ENCODE measurements around the gene FBXW10.
"Not testable (repeated sequence)": the region's sequence is repeated elsewhere in the genome, so short reads cannot be mapped to it uniquely, and the experiment has no call there.

The FBXW10 gene

DNA sequence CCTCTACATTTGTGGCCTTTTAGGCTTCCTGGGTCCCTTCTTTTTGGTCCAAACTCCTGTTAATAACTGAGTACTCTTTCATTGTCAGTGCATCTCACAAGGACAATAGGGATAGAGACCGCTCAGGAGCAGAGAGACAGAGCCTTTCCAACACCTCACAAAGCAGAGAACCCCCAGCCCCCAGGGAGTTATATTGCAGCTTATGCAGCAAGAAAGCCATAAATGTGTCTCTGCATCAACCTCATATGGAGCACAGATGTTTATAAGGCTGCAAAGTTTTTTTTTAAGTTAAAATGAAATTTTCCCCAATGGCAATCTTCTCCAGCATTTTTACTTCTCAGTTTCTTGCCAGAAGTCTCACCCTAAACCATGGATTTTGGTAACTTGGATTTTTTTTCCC is 6.4 kb downstream of the FBXW10 start:
- not testable (repeated sequence) for DNase-seq

- DNase-seq: not testable (repeated sequence)
Observed at GRCh38 chr17:18753829-18754409, 10.1 kb downstream of the FBXW10 start.

GRCh38 chr17:18755969-18756368 is 12.1 kb downstream of the FBXW10 start:
- DNase-seq: not testable (repeated sequence)

- not testable (repeated sequence) for DNase-seq
Observed at GRCh38 chr17:18757368-18758044, 13.7 kb downstream of the FBXW10 start.

- DNase-seq: not testable (repeated sequence)
Observed at GRCh38 chr17:18758344-18758743, 14.5 kb downstream of the FBXW10 start.

- not testable (repeated sequence) for DNase-seq
Observed at GRCh38 chr17:18760221-18760620, 16.4 kb downstream of the FBXW10 start.

DNA sequence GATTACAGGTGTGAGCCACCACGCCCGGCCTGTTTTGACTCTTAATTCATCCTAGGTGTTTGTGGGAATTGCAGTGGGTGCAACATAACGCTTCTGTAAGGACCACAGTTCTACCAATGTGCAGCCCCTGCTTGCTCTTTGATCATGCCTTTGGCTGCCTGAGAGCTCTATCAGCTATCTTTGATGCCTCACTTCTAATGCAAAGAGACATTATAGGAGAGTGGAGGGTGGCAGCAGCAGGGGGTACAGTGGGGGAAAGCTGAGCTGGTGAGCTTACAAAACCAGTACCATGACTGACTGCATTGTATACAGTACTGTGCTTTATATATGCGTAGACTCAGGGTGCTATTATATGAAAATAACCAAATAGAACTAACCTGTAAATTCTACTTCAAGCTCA is 26.7 kb downstream of the FBXW10 start:
- DNase-seq: not testable (repeated sequence)

GRCh38 chr17:18771066-18771465 is 27.2 kb downstream of the FBXW10 start:
- not testable (repeated sequence) for DNase-seq

- no peak for DNase-seq
Observed at GRCh38 chr17:18772471-18772870, 28.6 kb downstream of the FBXW10 start.

- DNase-seq: peak; percentile 35
Observed at GRCh38 chr17:18780991-18781718, 37.3 kb downstream of the FBXW10 start, which contains the start of gene TVP23B. TSS of gene TVP23B (plus strand) at chr17:18781183. CDS start at chr17:18781294, 111 bp downstream.

DNA sequence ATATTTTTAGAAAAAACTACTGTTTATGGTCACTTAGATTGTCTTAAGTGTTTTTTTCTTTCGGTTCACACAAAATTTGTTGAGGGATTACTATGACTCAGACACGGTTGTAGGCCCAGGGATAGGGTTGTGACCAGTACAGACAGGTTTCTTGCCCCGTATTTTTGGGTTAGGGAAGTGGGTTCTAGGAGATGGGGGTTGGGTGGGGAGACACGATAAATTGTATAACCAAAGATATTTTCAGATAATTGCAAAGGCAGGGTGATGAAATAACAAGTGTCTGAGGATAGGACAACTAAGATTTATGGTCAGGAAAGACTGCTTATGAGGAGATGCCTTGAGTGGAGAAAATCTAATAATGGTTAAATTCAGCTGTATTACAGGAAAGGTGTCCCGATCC is 38.0 kb downstream of the FBXW10 start:
- not testable (repeated sequence) for DNase-seq

DNA sequence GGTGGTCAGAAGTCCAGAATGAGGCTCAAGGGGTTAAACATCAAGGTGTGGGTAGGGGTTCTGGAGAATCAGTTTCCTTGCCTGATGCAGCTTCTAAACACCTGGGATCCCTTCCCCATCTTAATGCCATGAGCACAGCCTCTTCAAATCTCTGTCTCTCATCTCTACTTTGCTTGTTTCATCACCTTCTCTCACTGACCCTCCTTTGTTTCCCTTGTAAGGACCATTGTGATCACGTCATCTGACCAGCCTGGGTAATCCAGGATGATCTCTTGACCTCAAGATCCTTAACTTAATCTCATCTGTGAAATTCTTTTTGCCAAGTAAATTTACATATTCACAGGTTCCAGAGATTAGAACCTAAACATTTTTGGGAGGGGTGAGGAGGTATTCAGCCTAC is 42.1 kb downstream of the FBXW10 start:
- not testable (repeated sequence) for DNase-seq

DNA sequence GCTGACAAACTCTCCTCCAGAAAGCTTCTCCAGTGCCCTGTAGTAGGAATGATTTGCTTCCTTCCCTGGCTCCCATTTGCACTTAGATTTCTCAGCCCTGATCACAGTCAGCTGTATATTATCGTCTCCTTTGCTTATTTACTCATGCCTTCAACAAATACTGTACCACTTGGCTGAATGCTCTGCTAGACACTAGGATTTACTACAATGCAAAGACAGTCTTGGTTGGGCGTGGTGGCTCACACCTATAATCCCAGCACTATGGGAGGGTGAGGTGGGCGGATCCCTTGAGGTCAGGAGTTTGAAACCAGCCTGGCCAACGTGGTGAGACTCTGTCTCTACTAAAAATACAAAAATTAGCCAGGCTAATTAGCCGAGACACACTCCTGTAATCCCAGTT is 43.0 kb downstream of the FBXW10 start:
- not testable (repeated sequence) for DNase-seq

GRCh38 chr17:18791402-18791801 is 47.5 kb downstream of the FBXW10 start:
- DNase-seq: not testable (repeated sequence)

DNA sequence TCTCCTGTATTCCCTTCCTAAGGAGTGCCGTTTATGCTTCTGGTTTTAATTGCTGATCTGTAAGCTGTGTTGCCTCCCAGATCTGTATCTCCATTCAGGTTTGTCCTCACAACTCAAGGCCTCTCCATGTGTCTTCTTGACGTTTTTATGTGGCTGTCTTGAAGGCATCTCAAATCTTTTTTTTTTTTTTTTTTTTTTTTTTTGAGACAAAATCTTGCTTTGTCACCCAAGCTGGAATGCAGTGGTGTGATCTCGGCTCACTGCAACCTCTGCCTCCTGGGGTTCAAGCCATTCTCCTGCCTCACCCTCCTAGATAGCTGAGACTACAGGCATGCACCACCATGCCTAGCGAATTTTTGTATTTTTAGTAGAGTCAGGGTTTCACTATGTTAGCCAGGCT is 51.0 kb downstream of the FBXW10 start:
- DNase-seq: not testable (repeated sequence)

GRCh38 chr17:18796887-18797286 is 53.0 kb downstream of the FBXW10 start:
- DNase-seq: not testable (repeated sequence)

GRCh38 chr17:18803458-18804245 is 59.8 kb downstream of the FBXW10 start:
- DNase-seq: not testable (repeated sequence)

DNA sequence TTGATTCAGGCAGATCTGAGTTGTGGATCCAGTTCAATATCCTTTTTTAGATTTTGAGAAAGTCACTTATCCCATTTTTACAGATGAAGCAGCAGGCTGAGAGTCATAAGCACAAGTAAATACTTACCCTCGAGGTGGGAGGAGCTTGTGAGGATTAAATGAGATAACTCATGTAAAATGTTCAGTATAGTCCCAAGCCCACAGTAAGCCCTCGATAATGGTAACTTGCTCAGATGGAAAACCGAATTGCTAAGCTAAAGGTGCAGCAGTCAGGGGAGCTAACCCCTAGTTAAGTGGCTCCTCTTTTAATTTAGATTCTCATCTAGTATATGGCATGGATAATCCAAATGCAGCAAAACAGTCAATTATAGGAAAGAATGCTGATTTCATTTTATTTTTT is 72.1 kb downstream of the FBXW10 start:
- DNase-seq: not testable (repeated sequence)

- DNase-seq: not testable (repeated sequence)
Observed at GRCh38 chr17:18816489-18817371, 72.9 kb downstream of the FBXW10 start.

GRCh38 chr17:18821430-18821829 is 77.6 kb downstream of the FBXW10 start:
- not testable (repeated sequence) for DNase-seq

- not testable (repeated sequence) for DNase-seq
Observed at GRCh38 chr17:18827613-18828012, 83.8 kb downstream of the FBXW10 start.

All from cortex of kidney (tissue), 1 donor.